PC-3 (cell line): Measurements from ENCODE around the gene SIGLEC14.

Experiments used
- EZH2 ChIP-seq: fragments of 300-600 bp; sonication (generic); IDR thresholded peaks from one replicate; pipeline ENCODE4 v1.6.1; 2017; ENCODE audit warnings: antibody characterized with exemption, mild to moderate bottlenecking, low read length; ENCODE audit not compliant: unreplicated experiment
- EZH2phosphoT487 ChIP-seq: fragments of 300-600 bp; sonication (generic); IDR thresholded peaks from 2 replicates; pipeline ENCODE4 v1.6.1; 2018; ENCODE audit warnings: mild to moderate bottlenecking, antibody characterized with exemption, low read length, borderline replicate concordance
- TF ChIP-seq, protein P1 (sequence below): fragments of 300-600 bp; sonication (generic); conservative IDR thresholded peaks from 2 replicates; pipeline ENCODE4 v1.5.1; 2017; ENCODE audit warnings: antibody characterized with exemption, low read depth, mild to moderate bottlenecking, low read length

DNA sequence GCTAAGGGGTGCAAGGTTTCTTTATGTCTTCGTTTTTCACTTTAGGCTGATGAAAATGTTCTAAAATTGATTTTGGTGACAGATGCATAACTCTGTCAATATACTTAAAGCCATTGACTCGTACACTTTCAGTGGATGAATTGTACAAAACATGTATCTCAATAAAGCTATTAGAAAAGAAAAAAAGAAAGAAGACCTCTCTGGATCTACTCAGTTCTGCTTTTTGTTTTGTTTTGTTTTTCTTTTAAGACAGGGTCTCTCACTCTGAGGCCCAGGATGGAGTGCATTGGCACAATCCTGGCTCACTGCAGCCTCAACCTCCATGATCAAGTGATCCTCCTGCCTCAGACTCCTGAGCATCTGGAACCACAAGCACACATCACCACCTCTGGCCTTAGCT, 19.9 kb downstream of the SIGLEC14 start:
- TF ChIP-seq, protein P1, sequence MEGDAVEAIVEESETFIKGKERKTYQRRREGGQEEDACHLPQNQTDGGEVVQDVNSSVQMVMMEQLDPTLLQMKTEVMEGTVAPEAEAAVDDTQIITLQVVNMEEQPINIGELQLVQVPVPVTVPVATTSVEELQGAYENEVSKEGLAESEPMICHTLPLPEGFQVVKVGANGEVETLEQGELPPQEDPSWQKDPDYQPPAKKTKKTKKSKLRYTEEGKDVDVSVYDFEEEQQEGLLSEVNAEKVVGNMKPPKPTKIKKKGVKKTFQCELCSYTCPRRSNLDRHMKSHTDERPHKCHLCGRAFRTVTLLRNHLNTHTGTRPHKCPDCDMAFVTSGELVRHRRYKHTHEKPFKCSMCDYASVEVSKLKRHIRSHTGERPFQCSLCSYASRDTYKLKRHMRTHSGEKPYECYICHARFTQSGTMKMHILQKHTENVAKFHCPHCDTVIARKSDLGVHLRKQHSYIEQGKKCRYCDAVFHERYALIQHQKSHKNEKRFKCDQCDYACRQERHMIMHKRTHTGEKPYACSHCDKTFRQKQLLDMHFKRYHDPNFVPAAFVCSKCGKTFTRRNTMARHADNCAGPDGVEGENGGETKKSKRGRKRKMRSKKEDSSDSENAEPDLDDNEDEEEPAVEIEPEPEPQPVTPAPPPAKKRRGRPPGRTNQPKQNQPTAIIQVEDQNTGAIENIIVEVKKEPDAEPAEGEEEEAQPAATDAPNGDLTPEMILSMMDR = no peak
- TF ChIP-seq EZH2 (no peak), EZH2phosphoT487 (no peak)
